ENCODE measurements around the gene MS4A14.

Gene MS4A14

DNA sequence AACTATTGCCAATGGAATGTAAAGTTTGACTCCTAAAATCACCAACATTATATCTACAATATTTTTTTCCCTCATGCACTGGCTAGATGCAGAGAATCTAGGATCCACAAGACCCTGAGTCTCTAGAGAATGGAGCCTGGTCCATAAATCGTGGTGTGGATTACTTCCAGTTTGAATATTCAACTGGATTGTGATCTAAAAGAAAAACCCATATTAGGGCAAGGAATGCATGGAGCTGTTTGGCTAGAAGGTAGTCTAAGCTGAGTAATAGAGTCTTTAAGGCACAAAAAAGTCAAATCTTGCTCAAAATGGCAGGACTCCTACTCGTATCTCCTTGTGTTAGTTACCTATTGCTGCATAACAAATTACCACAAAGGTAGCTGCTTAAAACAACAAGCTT lies 23.8 kb downstream of the MS4A14 start:
- no peak for DNase-seq (ENCODE audit: extremely low read depth, low read depth)
- no peak overlapping the region for H3K4me3 ChIP-seq (replicated peaks; ENCODE audit: low read depth, low read length)
- TF ChIP-seq, protein P1, sequence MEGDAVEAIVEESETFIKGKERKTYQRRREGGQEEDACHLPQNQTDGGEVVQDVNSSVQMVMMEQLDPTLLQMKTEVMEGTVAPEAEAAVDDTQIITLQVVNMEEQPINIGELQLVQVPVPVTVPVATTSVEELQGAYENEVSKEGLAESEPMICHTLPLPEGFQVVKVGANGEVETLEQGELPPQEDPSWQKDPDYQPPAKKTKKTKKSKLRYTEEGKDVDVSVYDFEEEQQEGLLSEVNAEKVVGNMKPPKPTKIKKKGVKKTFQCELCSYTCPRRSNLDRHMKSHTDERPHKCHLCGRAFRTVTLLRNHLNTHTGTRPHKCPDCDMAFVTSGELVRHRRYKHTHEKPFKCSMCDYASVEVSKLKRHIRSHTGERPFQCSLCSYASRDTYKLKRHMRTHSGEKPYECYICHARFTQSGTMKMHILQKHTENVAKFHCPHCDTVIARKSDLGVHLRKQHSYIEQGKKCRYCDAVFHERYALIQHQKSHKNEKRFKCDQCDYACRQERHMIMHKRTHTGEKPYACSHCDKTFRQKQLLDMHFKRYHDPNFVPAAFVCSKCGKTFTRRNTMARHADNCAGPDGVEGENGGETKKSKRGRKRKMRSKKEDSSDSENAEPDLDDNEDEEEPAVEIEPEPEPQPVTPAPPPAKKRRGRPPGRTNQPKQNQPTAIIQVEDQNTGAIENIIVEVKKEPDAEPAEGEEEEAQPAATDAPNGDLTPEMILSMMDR (IDR thresholded peaks at IDR 0.05; ENCODE audit: low read depth, low read length, missing control alignments), result no peak

DNA sequence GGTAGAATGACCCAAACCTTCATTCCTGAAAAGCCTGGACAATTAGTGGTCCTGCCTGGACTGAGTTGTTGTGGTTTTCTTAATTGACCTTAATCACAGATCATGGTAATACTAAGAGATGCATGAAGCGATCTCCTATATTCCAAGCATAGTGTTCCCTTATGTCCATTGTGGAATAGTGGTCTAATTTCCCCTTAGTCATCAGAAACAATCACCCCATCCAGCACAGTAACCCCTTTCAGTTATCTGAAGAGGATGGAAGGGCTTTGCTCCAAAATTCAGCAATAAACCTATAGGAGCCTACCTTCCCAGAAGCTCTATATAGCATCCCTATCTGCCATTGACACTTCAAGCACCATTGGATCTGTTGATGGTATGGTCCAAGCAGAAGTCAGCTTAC lies 26.4 kb downstream of the MS4A14 start:
- no peak overlapping the region for H3K4me3 ChIP-seq (replicated peaks; ENCODE audit: low read depth, low read length)
- TF ChIP-seq, protein P1 (IDR thresholded peaks at IDR 0.05; ENCODE audit: low read depth, low read length, missing control alignments), result no peak
- DNase-seq (ENCODE audit: extremely low read depth, low read depth), result no peak

- H3K4me3 ChIP-seq (replicated peaks; ENCODE audit: low read depth, low read length), result no peak overlapping the region
- no peak for DNase-seq (ENCODE audit: extremely low read depth, low read depth)
- TF ChIP-seq, protein P1 (IDR thresholded peaks at IDR 0.05; ENCODE audit: low read depth, low read length, missing control alignments), result no peak
These were observed 32.3 kb downstream of the MS4A14 start for GRCh38 chr11:60428517-60428916.

- DNase-seq (ENCODE audit: extremely low read depth, low read depth), result no peak
- no peak within 1 kb of the TSS for H3K4me3 ChIP-seq (replicated peaks; ENCODE audit: low read depth, low read length)
- TF ChIP-seq, protein P1 (IDR thresholded peaks at IDR 0.05; ENCODE audit: low read depth, low read length, missing control alignments), result no peak
These were observed 33.0 kb downstream of the MS4A14 start, which contains the start of gene MS4A5 for GRCh38 chr11:60429272-60429671. Gene MS4A5 (plus strand): TSS chr11:60429572. CDS start chr11:60429675, 103 bp downstream.

DNA sequence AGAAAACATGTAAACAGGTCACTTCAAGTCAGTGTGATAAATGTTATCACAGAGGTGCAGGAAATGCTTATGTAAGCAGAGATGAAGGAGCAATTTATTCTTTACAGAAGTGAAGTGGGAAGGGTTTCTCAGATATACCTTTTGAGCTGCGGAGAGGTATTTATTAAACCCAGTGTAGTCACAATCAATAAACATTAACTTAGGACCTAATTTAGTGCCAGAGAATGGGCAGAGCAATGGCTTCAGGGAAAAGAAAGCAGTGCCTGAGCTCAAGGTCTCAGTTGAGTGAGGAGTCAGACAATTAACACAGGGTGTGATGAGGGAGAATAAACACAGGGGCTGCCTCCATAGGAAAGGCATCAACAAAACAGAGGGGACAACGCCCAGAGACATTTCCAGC lies 35.0 kb downstream of the MS4A14 start:
- no peak for DNase-seq (ENCODE audit: extremely low read depth, low read depth)
- no peak overlapping the region for H3K4me3 ChIP-seq (replicated peaks; ENCODE audit: low read depth, low read length)
- TF ChIP-seq, protein P1 (IDR thresholded peaks at IDR 0.05; ENCODE audit: low read depth, low read length, missing control alignments), result no peak

DNA sequence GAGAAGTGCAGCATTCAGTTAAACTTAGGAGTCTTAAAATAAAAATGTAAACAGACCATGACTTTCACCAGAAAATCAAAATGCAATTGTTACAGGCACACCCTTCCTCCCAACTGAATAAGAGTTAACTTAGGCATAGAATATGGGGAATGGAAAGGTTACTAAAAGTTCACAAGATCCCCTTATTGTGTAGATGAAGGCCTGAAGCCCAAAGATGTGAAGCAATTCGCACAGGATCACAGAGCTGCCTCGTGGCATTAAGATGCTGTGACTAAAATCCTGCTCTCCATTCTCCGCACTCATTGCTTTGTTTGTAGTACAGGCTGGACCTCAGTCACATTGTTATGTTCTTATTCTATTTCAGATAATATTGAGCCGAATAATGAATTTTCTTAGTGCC lies 37.1 kb downstream of the MS4A14 start:
- no peak overlapping the region for H3K4me3 ChIP-seq (replicated peaks; ENCODE audit: low read depth, low read length)
- no peak for DNase-seq (ENCODE audit: extremely low read depth, low read depth)
- TF ChIP-seq, protein P1 (IDR thresholded peaks at IDR 0.05; ENCODE audit: low read depth, low read length, missing control alignments), result no peak

DNA sequence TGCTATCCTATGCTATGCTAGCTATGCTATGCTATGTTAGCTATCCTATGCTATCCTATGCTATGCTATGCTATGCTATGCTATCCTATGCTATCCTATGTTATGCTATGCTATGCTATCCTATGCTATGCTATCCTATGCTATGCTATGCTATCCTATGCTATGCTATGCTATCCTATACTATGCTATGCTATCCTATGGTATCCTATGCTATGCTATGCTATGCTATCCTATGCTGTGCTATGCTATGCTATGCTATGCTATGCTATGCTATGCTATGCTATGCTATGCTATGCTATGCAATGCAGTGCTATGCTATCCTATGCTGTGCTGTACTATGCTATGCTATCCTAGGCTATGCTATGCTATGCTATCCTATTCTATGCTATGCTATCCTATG lies 50.8 kb downstream of the MS4A14 start:
- TF ChIP-seq, protein P1 (IDR thresholded peaks at IDR 0.05; ENCODE audit: low read depth, low read length, missing control alignments), result no peak

More for the DNA sequence above, 50.8 kb downstream of the MS4A14 start:
- DNase-seq (ENCODE audit: extremely low read depth, low read depth), result no peak
- no peak overlapping the region for H3K4me3 ChIP-seq (replicated peaks; ENCODE audit: low read depth, low read length)

All from HFF-Myc (cell line).